Measurements from ENCODE around the gene CIAO2A. TPM values are rescaled to one million over a fixed set of nuclear protein-coding genes. Genes with fewer than 3 reads are reported as not detected.
A peak's percentile ranks its signal among the peaks of the same experiment; 100 is the strongest.

The CIAO2A gene
- total and polyA plus RNA-seq, 9 donors, result 13.2 to 43.8 (median 29.4) TPM

GRCh38 chr15:64071931-64072765 is 21.5 kb downstream of the CIAO2A start:
- Histone ChIP-seq H3K9me3 (no peaks in the 10 kb centered on the region), H3K27me3 (no peaks in the 10 kb centered on the region), H3K27ac (no peak overlapping the region), H3K36me3 (no peaks in the 10 kb centered on the region), H3K4me1 (ENCODE audit: insufficient read depth) (peaks cover 8% of the 10 kb centered on the region), H3K4me3 (no peak overlapping the region)
- TF ChIP-seq EP300 (IDR thresholded peaks at IDR 0.05) (no peak), POLR2A (IDR thresholded peaks at IDR 0.05) (no peak)
- TF ChIP-seq, protein P1, sequence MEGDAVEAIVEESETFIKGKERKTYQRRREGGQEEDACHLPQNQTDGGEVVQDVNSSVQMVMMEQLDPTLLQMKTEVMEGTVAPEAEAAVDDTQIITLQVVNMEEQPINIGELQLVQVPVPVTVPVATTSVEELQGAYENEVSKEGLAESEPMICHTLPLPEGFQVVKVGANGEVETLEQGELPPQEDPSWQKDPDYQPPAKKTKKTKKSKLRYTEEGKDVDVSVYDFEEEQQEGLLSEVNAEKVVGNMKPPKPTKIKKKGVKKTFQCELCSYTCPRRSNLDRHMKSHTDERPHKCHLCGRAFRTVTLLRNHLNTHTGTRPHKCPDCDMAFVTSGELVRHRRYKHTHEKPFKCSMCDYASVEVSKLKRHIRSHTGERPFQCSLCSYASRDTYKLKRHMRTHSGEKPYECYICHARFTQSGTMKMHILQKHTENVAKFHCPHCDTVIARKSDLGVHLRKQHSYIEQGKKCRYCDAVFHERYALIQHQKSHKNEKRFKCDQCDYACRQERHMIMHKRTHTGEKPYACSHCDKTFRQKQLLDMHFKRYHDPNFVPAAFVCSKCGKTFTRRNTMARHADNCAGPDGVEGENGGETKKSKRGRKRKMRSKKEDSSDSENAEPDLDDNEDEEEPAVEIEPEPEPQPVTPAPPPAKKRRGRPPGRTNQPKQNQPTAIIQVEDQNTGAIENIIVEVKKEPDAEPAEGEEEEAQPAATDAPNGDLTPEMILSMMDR (IDR thresholded peaks at IDR 0.05), result no peak
- intact Hi-C loops (cut with DNase I), result no loop called here
- 85 to 90% (median 88%) methylated on average over 4 of the region's 4 CpGs for WGBS, 3 donors
- no peak for DNase-seq

- no peak for TF ChIP-seq EP300 (IDR thresholded peaks at IDR 0.05)
- TF ChIP-seq POLR2A (IDR thresholded peaks at IDR 0.05), result no peak
- TF ChIP-seq, protein P1 (IDR thresholded peaks at IDR 0.05), result no peak
- Histone ChIP-seq H3K9me3 (no peaks in the 10 kb centered on the region), H3K27me3 (no peaks in the 10 kb centered on the region), H3K4me3 (no peak overlapping the region), H3K36me3 (no peaks in the 10 kb centered on the region), H3K27ac (peak overlapping the region in 1 of 2 donors; percentile 11), H3K4me1 (ENCODE audit: insufficient read depth) (peaks cover 8% of the 10 kb centered on the region)
- intact Hi-C loops (cut with DNase I), result no loop called here
- DNase-seq, result peak in 4 of 5 donors; percentile 34 to 66 (median 52)
- WGBS, 3 donors, result 37 to 39% (median 38%) methylated on average over 8 of the region's 8 CpGs
Observed at GRCh38 chr15:64070965-64071851, 22.4 kb downstream of the CIAO2A start.

GRCh38 chr15:64070106-64070505 is 23.5 kb downstream of the CIAO2A start:
- intact Hi-C loops (cut with DNase I), result no loop called here
- no peaks in the 10 kb centered on the region for H3K36me3 ChIP-seq
- no peaks in the 10 kb centered on the region for H3K9me3 ChIP-seq
- TF ChIP-seq POLR2A (IDR thresholded peaks at IDR 0.05), result no peak
- no peak for TF ChIP-seq EP300 (IDR thresholded peaks at IDR 0.05)
- TF ChIP-seq, protein P1 (IDR thresholded peaks at IDR 0.05), result no peak
- H3K4me3 ChIP-seq, result no peak overlapping the region
- DNase-seq, result no peak
- no peaks in the 10 kb centered on the region for H3K27me3 ChIP-seq
- 95 to 98% (median 95%) methylated on average over 3 of the region's 3 CpGs for WGBS, 3 donors
- H3K4me1 ChIP-seq (ENCODE audit: insufficient read depth), result peaks cover 8% of the 10 kb centered on the region
- peak overlapping the region in 1 of 2 donors; percentile 11 for H3K27ac ChIP-seq

GRCh38 chr15:64068133-64068532 is 25.5 kb downstream of the CIAO2A start:
- intact Hi-C loops (cut with DNase I), result loop anchor here in 2 of 4 donors (5.0 to 10.0 kb wide), 4 partner anchors 316 to 783 kb away; no protein-coding TSS in a partner anchor
- no peak overlapping the region for H3K27ac ChIP-seq
- no peaks in the 10 kb centered on the region for H3K36me3 ChIP-seq
- WGBS, 3 donors, result 61 to 63% (median 61%) methylated on average over 4 of the region's 4 CpGs
- no peak overlapping the region for H3K4me3 ChIP-seq
- DNase-seq, result no peak
- no peaks in the 10 kb centered on the region for H3K9me3 ChIP-seq
- TF ChIP-seq EP300 (IDR thresholded peaks at IDR 0.05) (no peak), POLR2A (IDR thresholded peaks at IDR 0.05) (no peak)
- TF ChIP-seq, protein P1 (IDR thresholded peaks at IDR 0.05), result no peak
- peaks cover 8% of the 10 kb centered on the region for H3K4me1 ChIP-seq (ENCODE audit: insufficient read depth)
- H3K27me3 ChIP-seq, result no peaks in the 10 kb centered on the region
